Effector CD4-positive, alpha-beta T cell (primary cell): ENCODE results near the gene FBXO11.

Experiments used
- DNase-seq: peaks from one replicate; pipeline ENCODE4 v3.0.0-alpha.2; 2020

The FBXO11 gene

GRCh38 chr2:47849368-47849767 lies 56.9 kb downstream of the FBXO11 start:
- DNase-seq, result no peak

- no peak for DNase-seq
Measured at GRCh38 chr2:47844162-47844561, 62.1 kb downstream of the FBXO11 start.

GRCh38 chr2:47843407-47843806 lies 62.9 kb downstream of the FBXO11 start:
- DNase-seq, result no peak

DNA sequence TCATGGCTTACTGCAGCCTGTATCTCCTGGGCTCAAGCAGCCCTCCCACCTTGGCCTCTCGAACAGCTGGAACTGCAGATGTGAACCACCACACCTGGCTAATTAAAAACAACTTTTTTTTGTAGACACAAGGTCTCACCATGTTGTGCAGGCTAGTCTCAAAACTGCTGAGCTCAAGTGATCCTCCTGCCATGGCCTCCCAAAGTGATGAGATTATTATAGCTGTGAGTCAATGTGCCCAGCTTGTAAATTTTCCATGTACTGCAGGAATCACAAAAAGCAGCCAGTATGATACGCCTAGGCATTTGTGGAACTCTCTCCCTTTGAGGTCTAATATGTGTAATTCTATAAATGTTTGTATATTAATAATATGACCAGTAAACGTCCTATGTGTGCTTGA lies 63.5 kb downstream of the FBXO11 start:
- no peak for DNase-seq

- no peak for DNase-seq
Measured at GRCh38 chr2:47838686-47839085, 67.6 kb downstream of the FBXO11 start.

- no peak for DNase-seq
Measured at GRCh38 chr2:47838249-47838648, 68.0 kb downstream of the FBXO11 start.

DNA sequence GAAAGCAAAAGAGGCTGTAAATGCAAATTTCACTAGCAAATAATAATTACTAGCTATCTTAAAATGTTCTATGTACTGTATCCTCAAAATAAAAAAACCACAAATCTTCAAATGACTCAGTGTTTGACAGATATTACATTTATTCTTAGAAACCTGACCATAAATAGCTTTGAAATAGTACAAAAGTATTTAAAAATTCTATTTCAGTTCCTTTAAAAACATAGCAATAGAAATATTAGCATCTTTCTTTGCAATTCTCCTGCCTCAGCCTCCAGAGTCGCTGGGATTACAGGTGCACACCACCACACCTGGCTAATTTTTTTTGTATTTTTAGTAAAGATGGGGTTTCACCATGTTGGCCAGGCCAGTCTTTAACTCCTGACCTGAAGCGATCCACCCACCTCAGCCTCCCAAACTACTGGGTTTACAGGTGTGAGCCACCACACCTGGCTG lies 72.8 kb downstream of the FBXO11 start:
- no peak for DNase-seq

GRCh38 chr2:47822518-47822917 lies 83.8 kb downstream of the FBXO11 start:
- no peak for DNase-seq

GRCh38 chr2:47819834-47820233 lies 86.5 kb downstream of the FBXO11 start:
- DNase-seq, result no peak

DNA sequence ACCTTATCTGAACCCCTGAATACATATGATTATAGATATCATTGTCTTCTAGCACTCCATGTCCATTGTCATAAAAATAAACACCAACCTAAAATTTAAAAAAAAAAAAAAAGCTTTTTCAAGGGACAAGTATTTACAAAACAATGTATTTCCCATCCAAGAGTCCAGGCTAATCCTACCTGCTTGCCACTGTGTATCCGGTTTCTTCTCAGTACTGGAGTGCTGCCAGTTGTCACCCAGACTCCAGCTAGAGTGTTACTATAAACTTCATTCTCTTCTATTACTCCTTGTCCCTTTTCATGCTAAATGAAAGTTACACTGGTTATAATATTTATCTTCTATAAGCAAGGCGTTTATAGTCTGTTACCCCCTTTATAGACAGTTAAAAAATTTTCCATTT lies 87.5 kb downstream of the FBXO11 start:
- no peak for DNase-seq

GRCh38 chr2:47815764-47816163 lies 90.5 kb downstream of the FBXO11 start:
- DNase-seq, result no peak

GRCh38 chr2:47811668-47812067 lies 94.6 kb downstream of the FBXO11 start:
- no peak for DNase-seq

GRCh38 chr2:47810850-47811249 lies 95.4 kb downstream of the FBXO11 start:
- no peak for DNase-seq

GRCh38 chr2:47809903-47810302 lies 96.4 kb downstream of the FBXO11 start:
- no peak for DNase-seq

DNA sequence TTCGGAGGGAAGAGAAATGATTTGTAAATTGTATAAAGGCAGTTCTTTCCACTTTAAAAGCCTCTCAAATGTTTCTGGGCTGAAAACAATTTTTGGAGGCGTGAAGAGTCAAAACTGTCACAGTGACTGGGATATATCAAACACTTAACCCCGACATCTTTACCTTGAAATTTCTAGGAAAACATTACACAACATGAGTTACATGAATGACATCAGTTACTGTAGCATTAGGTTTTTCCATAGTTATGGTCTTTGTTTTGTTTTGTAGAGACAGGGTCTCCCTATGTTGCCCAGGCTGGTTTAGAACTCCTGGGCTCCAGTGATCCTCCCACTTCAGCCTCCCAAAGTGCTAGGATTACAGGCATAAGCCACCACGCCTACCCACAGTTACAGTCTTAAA lies 97.7 kb downstream of the FBXO11 start:
- DNase-seq, result no peak

DNA sequence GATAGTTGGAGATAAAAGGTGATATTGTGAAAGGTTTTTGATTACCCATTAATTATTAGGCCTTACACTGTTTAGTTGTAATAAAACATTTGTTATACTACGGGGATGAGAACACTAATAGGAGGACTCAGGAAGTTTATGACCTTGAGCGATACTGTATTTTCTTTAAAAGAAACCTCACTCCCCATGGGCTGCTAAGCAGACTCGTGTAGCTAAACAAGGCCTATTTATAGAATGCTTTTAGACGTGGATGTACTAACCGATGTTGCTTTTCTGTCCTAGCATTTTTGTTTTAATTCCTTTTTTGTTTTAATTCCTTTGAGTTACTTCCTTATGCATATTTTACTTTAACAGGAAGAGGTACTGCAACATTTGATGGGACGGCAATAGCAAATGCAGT lies 100.4 kb downstream of the FBXO11 start:
- no peak for DNase-seq

- no peak for DNase-seq
Measured at GRCh38 chr2:47803770-47804169, 102.5 kb downstream of the FBXO11 start.

DNA sequence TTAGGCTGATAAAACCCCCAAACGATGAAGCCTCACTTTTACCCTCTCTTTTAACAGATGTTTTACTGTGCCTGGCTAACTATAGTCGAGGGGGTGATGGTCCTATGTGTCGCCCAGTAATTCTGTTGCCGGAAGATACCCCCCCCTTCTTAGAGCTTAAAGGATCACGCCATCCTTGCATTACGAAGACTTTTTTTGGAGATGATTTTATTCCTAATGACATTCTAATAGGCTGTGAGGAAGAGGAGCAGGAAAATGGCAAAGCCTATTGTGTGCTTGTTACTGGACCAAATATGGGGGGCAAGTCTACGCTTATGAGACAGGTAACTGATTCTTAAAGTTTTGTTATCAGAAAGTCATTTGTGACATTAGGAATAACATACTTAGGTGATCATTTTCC lies 102.9 kb downstream of the FBXO11 start:
- DNase-seq, result no peak

GRCh38 chr2:47801118-47801517 lies 105.2 kb downstream of the FBXO11 start:
- no peak for DNase-seq

DNA sequence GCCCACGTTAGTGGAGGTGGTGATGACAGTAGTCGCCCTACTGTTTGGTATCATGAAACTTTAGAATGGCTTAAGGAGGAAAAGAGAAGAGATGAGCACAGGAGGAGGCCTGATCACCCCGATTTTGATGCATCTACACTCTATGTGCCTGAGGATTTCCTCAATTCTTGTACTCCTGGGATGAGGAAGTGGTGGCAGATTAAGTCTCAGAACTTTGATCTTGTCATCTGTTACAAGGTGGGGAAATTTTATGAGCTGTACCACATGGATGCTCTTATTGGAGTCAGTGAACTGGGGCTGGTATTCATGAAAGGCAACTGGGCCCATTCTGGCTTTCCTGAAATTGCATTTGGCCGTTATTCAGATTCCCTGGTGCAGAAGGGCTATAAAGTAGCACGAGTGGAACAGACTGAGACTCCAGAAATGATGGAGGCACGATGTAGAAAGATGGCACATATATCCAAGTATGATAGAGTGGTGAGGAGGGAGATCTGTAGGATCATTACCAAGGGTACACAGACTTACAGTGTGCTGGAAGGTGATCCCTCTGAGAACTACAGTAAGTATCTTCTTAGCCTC lies 107.2 kb downstream of the FBXO11 start:
- DNase-seq, result no peak

- DNase-seq, result no peak
Measured at GRCh38 chr2:47798631-47799030, 107.7 kb downstream of the FBXO11 start.

GRCh38 chr2:47796090-47796697 lies 110.1 kb downstream of the FBXO11 start:
- no peak for DNase-seq

GRCh38 chr2:47785986-47786385 lies 120.3 kb downstream of the FBXO11 start:
- DNase-seq, result no peak

- no peak for DNase-seq
Measured at GRCh38 chr2:47784352-47784851, 121.9 kb downstream of the FBXO11 start.
